Measurements from ENCODE around the gene PTPRN2.
"Not testable (repeated sequence)": the region's sequence is repeated elsewhere in the genome, so short reads cannot be mapped to it uniquely, and the experiment has no call there.

The PTPRN2 gene

DNA sequence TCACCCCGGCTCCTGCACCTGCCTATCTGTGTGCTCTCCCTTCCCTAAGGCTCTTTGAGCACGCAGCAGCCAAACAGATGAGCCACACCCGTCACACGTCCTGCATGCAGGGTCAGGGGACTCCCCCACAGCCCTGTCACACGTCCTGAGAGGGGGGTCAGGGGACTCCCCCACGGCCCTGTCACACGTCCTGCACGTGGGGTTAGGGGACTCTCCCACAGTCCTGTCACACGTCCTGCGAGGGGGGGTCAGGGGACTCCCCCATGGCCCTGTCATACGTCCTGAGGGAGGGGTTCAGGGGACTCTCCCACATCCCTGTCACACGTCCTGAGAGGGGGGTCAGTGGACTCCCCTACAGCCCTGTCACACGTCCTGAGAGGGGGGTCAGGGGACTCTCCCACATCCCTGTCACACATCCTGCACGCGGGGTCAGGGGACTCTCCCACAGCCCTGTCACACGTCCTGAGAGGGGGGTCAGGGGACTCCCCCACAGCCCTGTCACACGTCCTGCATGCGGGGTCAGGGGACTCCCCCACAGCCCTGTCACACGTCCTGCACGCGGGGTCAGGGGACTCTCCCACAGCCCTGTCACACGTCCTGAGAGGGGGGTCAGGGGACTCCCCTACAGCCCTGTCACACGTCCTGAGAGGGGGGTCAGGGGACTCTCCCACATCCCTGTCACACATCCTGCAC lies 211.3 kb downstream of the PTPRN2 start:
- H3K4me1 ChIP-seq (ENCODE audit: insufficient read depth, low read length); H3K4me3 ChIP-seq (ENCODE audit: low read depth in 1 of 2, low read length in 2 of 2); H3K27ac ChIP-seq (ENCODE audit: low read depth, low read length); H3K27me3 ChIP-seq (ENCODE audit: control insufficient read depth in 1 of 2, insufficient read depth in 2 of 2, low read length in 2 of 2); H3K9ac ChIP-seq (ENCODE audit: low read length); H3K36me3 ChIP-seq (ENCODE audit: insufficient read depth, low read length); H3K9me3 ChIP-seq (ENCODE audit: low read length): not testable (repeated sequence)

DNA sequence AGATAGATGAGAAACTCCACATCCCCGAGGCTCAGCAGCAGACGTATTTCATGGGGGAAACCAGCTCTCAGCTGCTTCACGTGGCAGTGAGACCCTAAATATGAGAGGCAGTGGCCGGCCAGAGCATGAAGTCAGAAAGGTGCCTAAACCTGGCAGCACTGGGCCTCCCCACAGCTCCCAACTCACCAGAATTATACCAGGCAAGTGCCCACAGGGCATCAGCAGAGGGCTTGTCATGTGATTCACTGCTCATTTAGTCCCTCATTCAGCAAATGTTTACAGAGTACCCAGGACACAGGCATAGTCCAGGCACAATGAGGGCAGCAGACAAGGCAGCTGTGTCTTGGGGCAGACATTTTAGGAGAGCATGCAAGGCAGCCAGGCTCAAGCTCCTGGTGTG lies 212.6 kb downstream of the PTPRN2 start:
- Histone ChIP-seq H3K4me1 (ENCODE audit: insufficient read depth, low read length) (no peaks in the 10 kb centered on the region), H3K27ac (ENCODE audit: low read depth, low read length) (no peak overlapping the region), H3K36me3 (ENCODE audit: insufficient read depth, low read length) (no peaks in the 10 kb centered on the region), H3K9me3 (ENCODE audit: low read length) (no peaks in the 10 kb centered on the region), H3K4me3 (ENCODE audit: low read depth in 1 of 2, low read length in 2 of 2) (no peak overlapping the region), H3K9ac (ENCODE audit: low read length) (no peak overlapping the region), H3K27me3 (ENCODE audit: control insufficient read depth in 1 of 2, insufficient read depth in 2 of 2, low read length in 2 of 2) (no peaks in the 10 kb centered on the region)

GRCh38 chr7:158374586-158374985 lies 213.0 kb downstream of the PTPRN2 start:
- H3K36me3 ChIP-seq (ENCODE audit: insufficient read depth, low read length), result no peaks in the 10 kb centered on the region

GRCh38 chr7:158374146-158374545 lies 213.5 kb downstream of the PTPRN2 start:
- Histone ChIP-seq H3K4me1 (ENCODE audit: insufficient read depth, low read length) (no peaks in the 10 kb centered on the region), H3K9me3 (ENCODE audit: low read length) (no peaks in the 10 kb centered on the region), H3K4me3 (ENCODE audit: low read depth in 1 of 2, low read length in 2 of 2) (no peak overlapping the region), H3K36me3 (ENCODE audit: insufficient read depth, low read length) (no peaks in the 10 kb centered on the region), H3K9ac (ENCODE audit: low read length) (no peak overlapping the region), H3K27ac (ENCODE audit: low read depth, low read length) (no peak overlapping the region), H3K27me3 (ENCODE audit: control insufficient read depth in 1 of 2, insufficient read depth in 2 of 2, low read length in 2 of 2) (no peaks in the 10 kb centered on the region)

More at GRCh38 chr7:158374586-158374985, 213.0 kb downstream of the PTPRN2 start:
- no peak overlapping the region for H3K4me3 ChIP-seq (ENCODE audit: low read depth in 1 of 2, low read length in 2 of 2)
- no peaks in the 10 kb centered on the region for H3K4me1 ChIP-seq (ENCODE audit: insufficient read depth, low read length)
- no peak overlapping the region for H3K9ac ChIP-seq (ENCODE audit: low read length)
- H3K9me3 ChIP-seq (ENCODE audit: low read length), result no peaks in the 10 kb centered on the region
- H3K27me3 ChIP-seq (ENCODE audit: control insufficient read depth in 1 of 2, insufficient read depth in 2 of 2, low read length in 2 of 2), result no peaks in the 10 kb centered on the region
- H3K27ac ChIP-seq (ENCODE audit: low read depth, low read length), result no peak overlapping the region

DNA sequence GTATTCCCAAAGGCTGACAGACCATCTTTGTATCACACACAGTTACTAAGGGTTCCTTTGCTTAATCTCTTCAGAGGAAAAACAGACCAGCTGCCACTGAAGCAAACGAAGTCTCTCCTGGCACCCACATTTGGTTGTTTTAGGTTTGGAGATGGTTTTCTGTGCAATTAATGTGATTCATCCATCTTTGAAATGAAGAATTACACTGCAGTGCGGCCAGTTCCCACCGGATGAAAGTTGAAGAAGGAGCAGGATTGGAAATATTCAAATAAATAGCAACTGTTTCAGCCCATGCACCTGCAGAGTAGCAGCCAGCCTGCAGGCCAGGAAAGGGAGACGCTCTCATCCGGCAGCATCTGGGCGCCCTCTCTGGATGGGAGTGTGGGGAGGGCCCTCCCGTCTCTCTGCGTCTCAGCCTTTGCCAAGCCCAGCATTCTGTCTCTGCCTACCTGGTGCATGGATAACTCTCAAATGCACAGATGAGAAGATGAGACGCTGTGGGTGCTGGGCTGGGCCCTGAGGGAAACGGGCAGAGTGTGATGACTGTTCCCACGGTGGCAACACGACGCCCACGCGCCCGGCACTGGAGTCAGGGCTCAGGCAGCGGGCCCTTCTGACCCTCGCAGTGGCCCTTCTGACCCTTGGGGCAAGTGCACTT lies 214.0 kb downstream of the PTPRN2 start:
- Histone ChIP-seq H3K4me3 (ENCODE audit: low read depth in 1 of 2, low read length in 2 of 2) (no peak overlapping the region), H3K4me1 (ENCODE audit: insufficient read depth, low read length) (no peaks in the 10 kb centered on the region), H3K27ac (ENCODE audit: low read depth, low read length) (no peak overlapping the region), H3K9me3 (ENCODE audit: low read length) (no peaks in the 10 kb centered on the region), H3K36me3 (ENCODE audit: insufficient read depth, low read length) (no peaks in the 10 kb centered on the region), H3K27me3 (ENCODE audit: control insufficient read depth in 1 of 2, insufficient read depth in 2 of 2, low read length in 2 of 2) (no peaks in the 10 kb centered on the region), H3K9ac (ENCODE audit: low read length) (no peak overlapping the region)

DNA sequence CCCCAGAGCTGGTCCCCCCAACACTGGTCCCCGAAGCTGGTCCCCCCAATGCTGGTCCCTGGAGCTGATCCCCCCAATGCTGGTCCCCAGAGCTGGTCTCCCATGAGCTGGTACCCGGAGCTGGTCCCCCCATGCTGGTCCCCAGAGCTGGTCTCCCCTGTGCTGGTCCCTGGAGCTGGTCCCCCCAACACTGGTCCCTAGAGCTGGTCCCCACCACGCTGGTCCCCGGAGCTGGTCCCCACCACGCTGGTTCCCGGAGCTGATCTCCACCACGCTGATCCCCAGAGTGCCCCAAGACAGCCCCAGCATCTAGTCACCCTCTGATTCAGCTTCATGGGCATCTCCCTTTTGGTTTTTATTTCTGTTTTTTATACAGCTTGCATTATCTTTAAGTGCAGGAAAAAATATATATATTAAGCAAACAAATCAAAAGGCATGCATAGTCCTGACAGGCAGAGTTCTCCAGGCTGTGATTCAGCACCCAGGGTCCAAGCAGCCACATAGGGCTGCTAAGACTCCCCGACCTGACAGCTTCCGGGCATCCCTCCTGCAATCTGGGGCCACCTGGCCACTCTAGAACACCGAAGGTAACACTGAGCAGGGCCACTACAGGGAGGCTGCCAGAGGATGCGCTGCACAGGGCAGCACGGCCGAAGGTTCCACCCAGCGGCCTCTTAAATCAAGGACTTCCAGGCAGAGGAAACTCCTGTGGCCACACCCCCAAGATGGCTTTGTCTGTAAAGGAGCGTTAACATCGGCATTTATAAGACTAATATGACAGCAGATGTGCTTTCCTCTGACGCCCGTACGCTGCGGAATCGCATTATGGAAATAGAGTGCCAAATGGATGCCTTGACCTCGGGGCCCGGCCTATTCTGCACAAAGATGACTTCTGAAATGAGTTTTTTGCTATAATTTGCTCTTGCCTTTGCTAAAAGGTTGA lies 215.0 kb downstream of the PTPRN2 start:
- H3K27me3 ChIP-seq (ENCODE audit: control insufficient read depth in 1 of 2, insufficient read depth in 2 of 2, low read length in 2 of 2), result no peaks in the 10 kb centered on the region
- no peaks in the 10 kb centered on the region for H3K36me3 ChIP-seq (ENCODE audit: insufficient read depth, low read length)
- H3K9ac ChIP-seq (ENCODE audit: low read length), result no peak overlapping the region
- H3K27ac ChIP-seq (ENCODE audit: low read depth, low read length), result no peak overlapping the region
- H3K4me3 ChIP-seq (ENCODE audit: low read depth in 1 of 2, low read length in 2 of 2), result no peak overlapping the region
- H3K4me1 ChIP-seq (ENCODE audit: insufficient read depth, low read length), result no peaks in the 10 kb centered on the region
- H3K9me3 ChIP-seq (ENCODE audit: low read length), result no peaks in the 10 kb centered on the region

- Histone ChIP-seq H3K9me3 (ENCODE audit: low read length) (no peaks in the 10 kb centered on the region), H3K4me3 (ENCODE audit: low read depth in 1 of 2, low read length in 2 of 2) (no peak overlapping the region), H3K27me3 (ENCODE audit: control insufficient read depth in 1 of 2, insufficient read depth in 2 of 2, low read length in 2 of 2) (no peaks in the 10 kb centered on the region), H3K9ac (ENCODE audit: low read length) (no peak overlapping the region), H3K27ac (ENCODE audit: low read depth, low read length) (no peak overlapping the region), H3K4me1 (ENCODE audit: insufficient read depth, low read length) (no peaks in the 10 kb centered on the region), H3K36me3 (ENCODE audit: insufficient read depth, low read length) (no peaks in the 10 kb centered on the region)
Observed at GRCh38 chr7:158371856-158372255, 215.8 kb downstream of the PTPRN2 start.

GRCh38 chr7:158369866-158370265 lies 217.8 kb downstream of the PTPRN2 start:
- Histone ChIP-seq H3K27me3 (ENCODE audit: control insufficient read depth in 1 of 2, insufficient read depth in 2 of 2, low read length in 2 of 2) (no peaks in the 10 kb centered on the region), H3K4me3 (ENCODE audit: low read depth in 1 of 2, low read length in 2 of 2) (no peak overlapping the region), H3K4me1 (ENCODE audit: insufficient read depth, low read length) (no peaks in the 10 kb centered on the region), H3K9ac (ENCODE audit: low read length) (no peak overlapping the region), H3K27ac (ENCODE audit: low read depth, low read length) (no peak overlapping the region), H3K9me3 (ENCODE audit: low read length) (no peaks in the 10 kb centered on the region), H3K36me3 (ENCODE audit: insufficient read depth, low read length) (no peaks in the 10 kb centered on the region)

DNA sequence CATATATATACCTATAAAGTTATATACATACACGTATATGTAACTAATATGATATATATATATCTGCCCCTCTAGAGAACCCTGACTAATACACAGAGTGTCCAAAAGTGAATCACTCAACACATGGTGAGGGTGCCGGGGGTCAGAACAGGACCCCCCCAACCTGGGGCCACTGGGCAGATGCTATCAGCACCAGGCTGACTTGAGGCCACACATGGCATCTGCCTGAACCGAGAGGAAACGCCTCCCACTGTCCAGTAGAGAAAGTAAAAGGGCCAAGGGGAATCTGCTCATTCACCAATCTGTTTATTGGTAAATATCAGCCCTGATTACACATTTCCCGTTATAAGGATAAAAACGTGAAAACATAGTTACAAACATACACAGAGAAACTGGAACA lies 218.3 kb downstream of the PTPRN2 start:
- H3K9me3 ChIP-seq (ENCODE audit: low read length), result no peaks in the 10 kb centered on the region
- H3K4me1 ChIP-seq (ENCODE audit: insufficient read depth, low read length), result no peaks in the 10 kb centered on the region
- H3K36me3 ChIP-seq (ENCODE audit: insufficient read depth, low read length), result no peaks in the 10 kb centered on the region
- H3K4me3 ChIP-seq (ENCODE audit: low read depth in 1 of 2, low read length in 2 of 2), result no peak overlapping the region
- H3K9ac ChIP-seq (ENCODE audit: low read length), result no peak overlapping the region
- no peak overlapping the region for H3K27ac ChIP-seq (ENCODE audit: low read depth, low read length)
- no peaks in the 10 kb centered on the region for H3K27me3 ChIP-seq (ENCODE audit: control insufficient read depth in 1 of 2, insufficient read depth in 2 of 2, low read length in 2 of 2)

- H3K36me3 ChIP-seq (ENCODE audit: insufficient read depth, low read length), result no peaks in the 10 kb centered on the region
- H3K4me3 ChIP-seq (ENCODE audit: low read depth in 1 of 2, low read length in 2 of 2), result no peak overlapping the region
- H3K9ac ChIP-seq (ENCODE audit: low read length), result no peak overlapping the region
- H3K27me3 ChIP-seq (ENCODE audit: control insufficient read depth in 1 of 2, insufficient read depth in 2 of 2, low read length in 2 of 2), result no peaks in the 10 kb centered on the region
- no peak overlapping the region for H3K27ac ChIP-seq (ENCODE audit: low read depth, low read length)
- H3K9me3 ChIP-seq (ENCODE audit: low read length), result no peaks in the 10 kb centered on the region
- H3K4me1 ChIP-seq (ENCODE audit: insufficient read depth, low read length), result no peaks in the 10 kb centered on the region
Observed at GRCh38 chr7:158368449-158368848, 219.2 kb downstream of the PTPRN2 start.

DNA sequence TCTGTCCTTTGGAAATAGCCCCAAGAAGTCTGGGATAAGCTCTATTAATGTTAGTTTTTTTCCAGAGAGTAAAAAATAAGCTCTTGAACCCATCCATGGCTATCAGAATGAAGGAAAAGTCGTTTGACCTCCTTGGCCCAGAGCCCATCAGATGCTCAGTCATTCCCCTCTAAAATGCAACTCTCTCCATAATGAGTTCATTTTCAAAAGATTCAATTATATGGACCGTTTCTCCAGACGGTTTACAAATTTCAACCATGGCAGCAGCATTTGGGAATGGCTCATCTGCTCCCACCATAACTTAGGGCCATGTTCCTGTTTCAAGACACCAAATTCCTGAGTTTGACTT lies 220.0 kb downstream of the PTPRN2 start:
- H3K9ac ChIP-seq (ENCODE audit: low read length), result no peak overlapping the region
- no peaks in the 10 kb centered on the region for H3K9me3 ChIP-seq (ENCODE audit: low read length)
- H3K27ac ChIP-seq (ENCODE audit: low read depth, low read length), result no peak overlapping the region
- H3K36me3 ChIP-seq (ENCODE audit: insufficient read depth, low read length), result no peaks in the 10 kb centered on the region
- no peaks in the 10 kb centered on the region for H3K4me1 ChIP-seq (ENCODE audit: insufficient read depth, low read length)
- no peaks in the 10 kb centered on the region for H3K27me3 ChIP-seq (ENCODE audit: control insufficient read depth in 1 of 2, insufficient read depth in 2 of 2, low read length in 2 of 2)
- no peak overlapping the region for H3K4me3 ChIP-seq (ENCODE audit: low read depth in 1 of 2, low read length in 2 of 2)

Data from muscle layer of colon (tissue), 2 donors.